Hematopoietic multipotent progenitor cell treated with erythropoietin and hydrocortisone succinate and interleukin-3 and kit ligand, for 8 days (in vitro differentiated cells): ENCODE measurements around the gene NHEJ1.

ENCODE experiments used
- DNase-seq: peaks from one replicate; pipeline ENCODE4 v3.0.0-alpha.2; 2015

The NHEJ1 gene

DNA sequence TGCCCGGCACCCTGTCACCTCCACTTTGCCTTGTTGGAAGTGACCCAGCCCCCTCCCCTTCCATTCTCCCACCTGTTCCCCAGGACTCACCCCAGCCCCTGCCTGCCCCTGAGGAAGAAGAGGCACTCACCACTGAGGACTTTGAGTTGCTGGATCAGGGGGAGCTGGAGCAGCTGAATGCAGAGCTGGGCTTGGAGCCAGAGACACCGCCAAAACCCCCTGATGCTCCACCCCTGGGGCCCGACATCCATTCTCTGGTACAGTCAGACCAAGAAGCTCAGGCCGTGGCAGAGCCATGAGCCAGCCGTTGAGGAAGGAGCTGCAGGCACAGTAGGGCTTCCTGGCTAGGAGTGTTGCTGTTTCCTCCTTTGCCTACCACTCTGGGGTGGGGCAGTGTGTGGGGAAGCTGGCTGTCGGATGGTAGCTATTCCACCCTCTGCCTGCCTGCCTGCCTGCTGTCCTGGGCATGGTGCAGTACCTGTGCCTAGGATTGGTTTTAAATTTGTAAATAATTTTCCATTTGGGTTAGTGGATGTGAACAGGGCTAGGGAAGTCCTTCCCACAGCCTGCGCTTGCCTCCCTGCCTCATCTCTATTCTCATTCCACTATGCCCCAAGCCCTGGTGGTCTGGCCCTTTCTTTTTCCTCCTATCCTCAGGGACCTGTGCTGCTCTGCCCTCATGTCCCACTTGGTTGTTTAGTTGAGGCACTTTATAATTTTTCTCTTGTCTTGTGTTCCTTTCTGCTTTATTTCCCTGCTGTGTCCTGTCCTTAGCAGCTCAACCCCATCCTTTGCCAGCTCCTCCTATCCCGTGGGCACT is 21.9 kb upstream of the NHEJ1 start:
- no peak for DNase-seq

- no peak for DNase-seq
These were observed 20.9 kb upstream of the NHEJ1 start for GRCh38 chr2:219181531-219181930.

DNA sequence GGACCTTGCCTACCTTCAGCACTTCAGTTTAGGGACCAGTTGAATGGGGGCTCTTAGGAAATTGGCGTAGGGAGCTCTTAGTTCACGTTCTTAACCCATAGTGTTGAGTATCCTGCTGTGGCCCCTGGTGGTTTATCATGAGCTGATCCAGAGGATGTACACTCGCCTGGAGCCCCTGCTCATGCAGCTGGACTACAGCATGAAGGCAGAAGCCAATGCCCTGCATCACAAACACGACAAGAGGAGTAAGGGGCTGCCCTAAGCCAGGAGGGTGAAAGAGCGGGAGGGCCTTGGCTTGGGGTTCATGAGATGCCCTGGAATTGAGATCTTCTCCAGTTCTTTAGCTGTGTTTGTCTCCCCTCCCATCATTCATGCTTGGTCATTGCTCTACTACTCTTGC is 20.3 kb upstream of the NHEJ1 start:
- no peak for DNase-seq

DNA sequence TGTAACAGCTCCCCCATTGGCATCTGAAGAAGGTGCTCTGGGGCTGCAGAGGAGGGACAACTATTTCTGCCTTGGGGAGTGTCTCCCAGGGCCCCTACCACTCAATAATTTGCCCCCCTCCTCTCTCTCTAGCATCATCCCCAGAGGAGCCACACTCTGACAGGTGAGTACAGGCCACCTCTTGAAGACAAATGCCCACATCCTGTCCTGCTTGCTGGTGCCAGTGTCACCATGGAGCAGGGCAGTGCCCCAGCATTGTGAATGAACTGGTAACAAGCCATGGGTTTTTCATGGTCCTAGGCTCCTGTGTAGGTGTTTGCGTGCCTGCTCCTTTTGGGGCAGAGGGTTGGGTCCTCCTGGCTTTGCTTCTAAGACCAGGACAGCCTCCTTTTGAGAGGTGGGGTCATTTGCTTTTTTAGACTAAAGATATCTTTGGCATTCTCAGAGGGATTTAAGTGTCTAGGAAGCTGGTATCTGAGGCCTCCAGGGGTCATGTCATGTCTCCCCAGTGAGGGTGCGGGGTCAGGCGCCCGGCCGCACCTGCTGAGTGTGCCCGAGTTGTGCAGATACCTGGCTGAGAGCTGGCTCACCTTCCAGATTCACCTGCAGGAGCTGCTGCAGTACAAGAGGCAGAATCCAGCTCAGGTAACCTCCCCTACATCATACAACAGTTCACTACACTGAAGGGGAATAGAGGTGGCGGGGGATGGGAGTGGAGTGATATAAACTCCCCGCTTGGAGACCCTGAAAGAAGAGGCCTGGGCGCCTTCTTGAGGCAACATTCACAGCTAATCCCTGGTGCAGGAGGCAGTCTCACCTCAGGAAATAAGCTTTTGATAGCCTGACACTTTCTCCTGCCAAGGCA is 19.2 kb upstream of the NHEJ1 start:
- DNase-seq: no peak

- DNase-seq: peak; percentile 38
These were observed 18.0 kb upstream of the NHEJ1 start for GRCh38 chr2:219178377-219179175.

DNA sequence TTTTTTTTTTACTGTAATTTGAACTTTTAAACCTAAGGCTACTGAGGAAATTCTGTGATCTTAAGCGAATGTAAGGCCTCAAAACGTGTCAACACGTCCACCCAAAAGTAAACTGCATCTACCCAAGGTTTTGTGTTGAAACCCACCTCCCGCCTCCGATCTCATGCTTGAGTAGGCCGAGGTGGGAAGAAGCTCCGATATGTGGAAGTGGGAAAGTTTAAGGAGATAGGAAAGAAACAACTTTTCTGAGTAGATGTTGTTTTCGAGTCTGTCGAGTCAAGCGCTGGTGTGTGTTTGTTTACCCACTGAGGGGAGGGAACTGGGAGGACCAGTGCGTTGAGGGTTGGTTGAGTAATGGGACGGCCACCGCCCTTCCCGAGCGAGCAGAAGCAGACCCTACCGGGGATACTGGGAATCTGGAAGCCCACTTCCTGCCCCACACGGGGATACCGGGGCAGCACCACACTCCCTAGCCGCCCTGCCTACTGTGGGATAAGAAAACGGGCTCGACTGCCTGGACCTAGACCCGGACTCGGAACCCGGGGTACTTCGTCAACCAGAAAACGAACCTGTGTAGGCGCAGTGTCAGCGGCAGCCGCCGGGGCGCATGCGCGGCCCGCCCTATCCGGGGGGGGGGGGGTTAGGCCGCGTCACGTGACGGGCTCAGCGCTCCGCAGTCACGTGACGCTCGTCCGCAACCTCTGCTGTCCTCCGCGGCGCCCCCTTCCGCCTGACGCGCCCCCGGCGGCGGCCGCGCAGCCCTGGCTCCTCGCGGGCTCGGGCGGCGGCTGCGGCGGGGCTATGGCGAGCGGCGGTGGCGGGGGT is 17.1 kb upstream of the NHEJ1 start, which contains the start of gene RETREG2:
RETREG2 (plus strand) TSS at position 724 of the 825 bp plus-strand sequence; CDS start at position 802, 78 bp downstream.
- DNase-seq: peak; percentile 91

DNA sequence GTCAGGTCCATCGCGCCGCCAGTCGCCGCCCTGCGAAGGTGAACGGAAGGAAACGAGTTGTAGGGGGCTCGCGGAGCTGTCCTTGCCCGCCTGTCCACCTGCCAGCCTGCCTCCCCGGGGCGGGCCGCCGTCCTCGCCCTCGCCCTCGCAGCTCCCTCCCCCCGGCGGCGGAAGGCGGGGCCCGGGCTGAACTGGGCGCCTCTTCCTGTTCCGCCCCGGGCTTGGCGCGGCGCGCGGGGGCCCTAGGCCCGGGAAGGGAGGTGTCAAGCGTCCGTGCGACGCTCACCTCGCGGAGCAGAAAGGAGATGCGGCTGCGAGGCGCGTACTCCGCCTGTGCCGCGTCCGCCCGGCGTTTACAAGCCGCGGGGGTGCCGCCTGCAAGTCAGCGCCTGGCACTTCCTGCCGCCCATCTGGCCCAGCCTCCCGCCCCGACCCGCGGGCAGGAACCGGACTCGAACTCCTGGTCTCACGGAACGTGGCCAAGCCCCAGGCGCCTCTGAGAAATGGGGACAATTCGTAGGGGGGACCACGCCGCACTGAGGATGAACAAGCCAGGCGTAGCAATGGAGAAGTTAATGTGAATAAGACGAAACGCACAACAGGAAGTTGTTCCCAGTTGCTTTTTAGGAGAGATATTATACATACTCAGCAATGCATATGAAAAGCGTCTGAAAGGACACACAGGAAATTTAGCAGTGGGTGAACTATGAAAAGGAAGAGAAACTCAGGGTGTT is 16.4 kb upstream of the NHEJ1 start, which contains the start of gene CNPPD1:
CNPPD1 (minus strand) TSS at position 108 of the 734 bp plus-strand sequence; CDS start at position 11, 97 bp downstream.
- DNase-seq: peak; percentile 89

DNA sequence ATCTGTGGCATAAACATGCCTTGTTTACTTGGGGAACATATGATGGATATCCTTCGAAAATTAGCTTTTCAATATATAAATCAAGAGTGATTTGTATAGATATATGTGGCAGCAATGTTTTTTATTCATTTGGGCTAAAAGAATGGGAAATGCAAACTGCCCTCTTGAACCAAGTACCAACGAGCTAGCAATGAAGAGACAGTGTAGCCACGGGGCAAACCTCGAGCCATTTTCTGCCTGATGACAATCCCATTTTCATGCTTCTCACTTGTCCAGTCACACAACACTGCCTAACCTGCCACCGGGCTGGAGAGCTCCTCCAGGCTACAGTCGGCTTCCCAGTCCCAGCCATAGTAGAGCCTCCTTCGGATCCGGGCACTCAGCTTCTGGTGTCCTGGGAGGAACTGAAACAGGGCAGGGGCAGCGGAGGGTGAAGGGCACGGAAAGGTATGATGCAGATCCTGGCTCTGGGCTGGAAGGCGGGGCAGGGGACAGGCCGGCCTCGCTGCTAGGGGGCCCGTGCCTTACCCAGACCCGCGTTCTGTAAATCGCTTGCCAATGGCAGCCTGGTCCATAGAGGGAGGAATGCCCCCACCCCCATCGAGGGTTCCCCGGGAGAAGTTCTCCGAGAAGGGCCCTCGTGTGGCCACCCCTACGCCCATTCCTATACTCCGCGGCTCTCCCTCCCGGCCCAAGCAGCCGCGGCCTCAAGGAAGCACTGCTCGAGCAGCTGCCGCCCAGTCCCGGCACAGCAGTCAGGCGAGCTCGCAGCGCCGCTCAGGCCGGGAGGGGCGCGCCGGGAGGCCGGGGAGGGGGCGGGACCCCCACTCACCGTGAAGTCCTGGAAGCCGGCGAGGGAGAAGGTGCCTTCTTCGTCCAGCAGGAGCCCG is 15.6 kb upstream of the NHEJ1 start:
- DNase-seq: peak; percentile 43

- no peak for DNase-seq
These were observed 14.9 kb upstream of the NHEJ1 start for GRCh38 chr2:219175486-219175885.

DNA sequence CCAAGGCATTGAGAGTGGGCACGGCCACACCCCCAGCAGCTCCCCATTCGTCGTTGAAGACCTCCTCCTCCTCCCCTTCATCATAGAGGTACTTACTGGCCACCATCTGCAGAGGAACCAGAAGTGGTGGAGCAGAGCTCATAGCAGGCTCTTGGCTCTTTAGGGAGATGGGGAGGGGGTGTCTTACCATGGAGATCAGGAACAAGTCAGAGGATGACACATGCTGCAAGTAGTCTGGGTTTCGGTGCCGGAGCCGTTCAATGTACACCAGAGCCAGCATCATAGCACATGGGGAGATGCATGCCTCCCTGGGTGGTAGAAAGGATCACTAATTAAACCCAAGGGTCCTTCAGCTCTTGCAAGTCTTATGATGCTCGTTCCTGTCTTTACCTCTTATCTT is 14.2 kb upstream of the NHEJ1 start:
- no peak for DNase-seq

DNA sequence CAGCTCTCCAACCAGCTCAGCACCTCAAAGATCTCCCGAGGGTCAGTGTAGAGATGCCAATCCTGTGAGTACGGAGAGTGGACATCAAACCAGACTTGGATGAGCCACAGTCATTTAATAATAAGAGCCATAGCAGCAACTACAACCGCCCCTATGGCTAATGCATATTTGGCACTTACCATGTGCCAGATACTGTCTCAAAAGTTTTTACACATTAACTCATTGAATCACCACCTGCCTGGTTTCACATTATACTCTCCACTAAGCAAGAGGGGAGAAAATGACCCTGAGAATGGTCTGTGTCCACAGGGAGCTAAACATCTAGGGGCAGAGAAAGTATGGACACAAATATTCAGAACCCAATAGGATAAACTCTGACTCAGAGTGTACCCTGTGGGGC is 13.5 kb upstream of the NHEJ1 start:
- no peak for DNase-seq

GRCh38 chr2:219173176-219173575 is 12.6 kb upstream of the NHEJ1 start:
- no peak for DNase-seq

- DNase-seq: peak; percentile 33
These were observed 11.9 kb upstream of the NHEJ1 start for GRCh38 chr2:219172231-219173154.

DNA sequence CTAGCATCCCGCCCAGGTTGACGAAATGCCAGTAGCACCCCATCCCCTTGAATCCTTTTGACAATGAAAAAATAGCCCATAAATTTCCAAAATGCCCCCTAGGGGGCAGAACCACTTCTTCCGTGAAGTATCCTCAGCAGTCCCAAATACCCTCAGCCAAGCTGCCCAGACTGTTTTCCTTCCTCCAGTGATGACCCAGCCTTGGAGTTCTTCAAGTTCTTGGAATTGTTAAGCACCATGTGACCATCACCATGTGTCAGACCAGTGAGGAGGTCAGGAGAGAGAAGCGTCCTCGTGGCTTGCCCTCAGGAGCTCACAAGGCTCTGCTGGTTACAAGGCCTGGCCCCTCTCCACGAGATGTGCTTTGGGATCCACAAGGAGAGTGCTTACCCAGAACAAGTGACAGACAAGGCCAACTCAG is 10.6 kb upstream of the NHEJ1 start:
- DNase-seq: peak; percentile 65

DNA sequence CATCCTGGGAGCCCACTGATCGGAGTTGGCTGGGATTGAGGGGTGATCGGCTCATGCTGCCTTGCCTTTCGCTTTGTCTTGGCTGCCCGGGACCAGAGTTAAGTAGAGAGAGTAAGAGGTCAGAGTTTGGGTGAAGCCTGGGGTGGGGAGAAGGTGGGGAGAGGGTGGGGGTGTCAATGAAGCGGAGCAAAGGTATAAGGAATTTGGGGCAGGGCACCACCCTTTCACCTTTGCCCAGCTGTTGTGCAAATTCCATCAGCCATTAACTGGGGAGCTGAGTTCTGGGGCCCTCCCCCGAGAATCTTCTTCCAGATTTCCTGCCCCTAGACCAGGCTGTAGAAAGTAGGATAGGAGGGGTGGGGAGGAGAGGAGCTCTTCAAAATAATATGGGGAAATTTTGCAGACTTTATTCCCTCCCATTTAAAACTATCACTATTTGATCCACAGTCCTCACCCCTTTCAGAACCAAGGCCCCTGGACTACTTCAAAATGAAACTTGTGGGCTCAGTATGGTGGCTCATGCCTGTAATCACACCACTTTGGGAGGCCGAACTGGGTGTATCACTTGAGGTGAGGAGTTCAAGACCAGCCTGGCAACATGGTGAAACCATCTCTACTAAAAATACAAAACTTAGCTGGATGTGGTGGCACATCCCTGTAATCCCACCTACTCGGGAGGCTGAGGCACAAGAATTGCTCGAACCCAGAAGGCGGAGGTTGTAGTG is 9.5 kb upstream of the NHEJ1 start, which contains the start of gene SLC23A3:
SLC23A3 (minus strand) TSS at position 100 of the 725 bp plus-strand sequence; CDS start at position 55, 45 bp downstream.
- DNase-seq: no peak

GRCh38 chr2:219168932-219169331 is 8.3 kb upstream of the NHEJ1 start:
- no peak for DNase-seq

- DNase-seq: peak; percentile 40
These were observed 7.9 kb upstream of the NHEJ1 start for GRCh38 chr2:219168526-219168925.

DNA sequence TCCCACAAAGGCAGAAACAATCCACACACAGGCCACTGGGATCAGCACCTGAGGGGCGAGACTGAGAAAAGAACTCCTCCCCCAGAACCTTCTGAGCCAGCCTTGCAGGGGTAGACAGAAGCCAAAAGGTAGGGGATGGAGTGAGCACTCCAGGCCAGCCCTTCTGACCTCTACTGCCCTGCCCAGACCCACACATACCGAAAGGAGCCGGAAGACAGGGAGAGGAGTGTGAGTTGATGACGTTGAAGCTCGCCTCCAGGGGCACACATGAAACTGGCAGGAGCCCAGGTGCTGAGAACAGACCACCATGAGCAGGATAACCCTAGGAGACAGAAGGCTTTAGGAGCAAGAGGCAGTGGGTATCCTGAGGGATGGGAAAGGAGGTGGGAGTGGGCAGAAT is 7.4 kb upstream of the NHEJ1 start:
- no peak for DNase-seq
